WTC11 (cell line): Measurements from ENCODE around the gene ADPRS.

Source experiments
- CBFB ChIP-seq: sonication (generic); formaldehyde crosslinking; IDR thresholded peaks from 2 replicates; pipeline ENCODE4 v1.8.1; 2022; ENCODE audit warnings: mild to moderate bottlenecking, low read depth, missing genetic modification reagents
- ESRRA ChIP-seq: sonication (generic); formaldehyde crosslinking; IDR thresholded peaks from 2 replicates; pipeline ENCODE4 v1.8.1; 2022; ENCODE audit warnings: mild to moderate bottlenecking, missing genetic modification reagents, borderline replicate concordance
- KAT7 ChIP-seq: sonication (generic); formaldehyde crosslinking; IDR thresholded peaks from 2 replicates; pipeline ENCODE4 v1.8.1; 2023; ENCODE audit warnings: missing genetic modification reagents, mild to moderate bottlenecking, borderline replicate concordance
- NFE2L1 ChIP-seq: sonication (generic); formaldehyde crosslinking; IDR thresholded peaks from 2 replicates; pipeline ENCODE4 v1.8.1; 2023; ENCODE audit warnings: missing genetic modification reagents
- NR2C2 ChIP-seq: sonication (generic); formaldehyde crosslinking; IDR thresholded peaks from 2 replicates; pipeline ENCODE4 v1.8.0; 2022; ENCODE audit warnings: mild to moderate bottlenecking, missing genetic modification reagents
- SMAD3 ChIP-seq: sonication (generic); formaldehyde crosslinking; IDR thresholded peaks from 2 replicates; pipeline ENCODE4 v1.8.0; 2022; ENCODE audit warnings: missing genetic modification reagents, mild to moderate bottlenecking, borderline replicate concordance
- SP1 ChIP-seq: sonication (generic); formaldehyde crosslinking; conservative IDR thresholded peaks from 2 replicates; pipeline ENCODE4 v1.8.1; 2022; ENCODE audit warnings: missing genetic modification reagents
- ZNF138 ChIP-seq: sonication (generic); formaldehyde crosslinking; conservative IDR thresholded peaks from 2 replicates; pipeline ENCODE4 v1.8.1; 2022; ENCODE audit warnings: mild to moderate bottlenecking, moderate library complexity, missing genetic modification reagents
- TF ChIP-seq, protein P1 (sequence below): fragments of 200-600 bp; IDR thresholded peaks from 2 replicates; pipeline ENCODE4 v1.8.0; 2022; ENCODE audit warnings: antibody characterized with exemption
- TF ChIP-seq, protein P2 (sequence below): sonication (generic); formaldehyde crosslinking; IDR thresholded peaks from 2 replicates; pipeline ENCODE4 v1.8.0; 2022; ENCODE audit warnings: mild to moderate bottlenecking, missing genetic modification reagents
- TF ChIP-seq, protein P3 (sequence below): sonication (generic); formaldehyde crosslinking; IDR thresholded peaks from 2 replicates; pipeline ENCODE4 v1.8.1; 2022; ENCODE audit warnings: low read depth, mild to moderate bottlenecking, moderate library complexity, missing genetic modification reagents, borderline replicate concordance
- TF ChIP-seq, protein P4 (sequence below): sonication (generic); formaldehyde crosslinking; conservative IDR thresholded peaks from 2 replicates; pipeline ENCODE4 v1.8.1; 2022; ENCODE audit warnings: mild to moderate bottlenecking, missing genetic modification reagents
- TF ChIP-seq, protein P5 (sequence below): sonication (generic); formaldehyde crosslinking; IDR thresholded peaks from 2 replicates; pipeline ENCODE4 v1.8.1; 2023; ENCODE audit warnings: mild to moderate bottlenecking, missing genetic modification reagents
- TF ChIP-seq, protein P6 (sequence below): fragments of 250-450 bp; sonication (Bioruptor Pico); IDR thresholded peaks from 2 replicates; pipeline ENCODE4 v2.1.2; 2022; ENCODE audit warnings: mild to moderate bottlenecking, moderate library complexity

DNA sequence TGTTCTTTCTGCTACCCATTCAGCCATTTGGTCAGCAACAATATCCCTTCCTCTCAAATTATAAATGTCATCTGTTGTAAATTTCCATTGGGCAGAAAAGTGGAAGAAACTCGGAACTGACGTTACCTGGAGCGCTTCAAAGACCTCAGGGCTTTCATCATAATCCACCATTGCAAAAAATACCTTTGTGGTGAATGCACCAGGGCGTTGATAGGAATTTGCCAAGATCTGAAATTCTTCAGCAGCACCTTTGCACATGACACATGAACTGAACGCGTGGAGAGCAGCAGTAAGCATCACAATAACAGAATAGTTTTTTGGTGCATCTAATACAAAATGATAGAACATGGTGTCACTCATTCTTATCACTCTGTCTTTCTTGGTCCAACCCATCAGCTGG lies 7.9 kb upstream of the ADPRS start:
- TF ChIP-seq, protein P1, sequence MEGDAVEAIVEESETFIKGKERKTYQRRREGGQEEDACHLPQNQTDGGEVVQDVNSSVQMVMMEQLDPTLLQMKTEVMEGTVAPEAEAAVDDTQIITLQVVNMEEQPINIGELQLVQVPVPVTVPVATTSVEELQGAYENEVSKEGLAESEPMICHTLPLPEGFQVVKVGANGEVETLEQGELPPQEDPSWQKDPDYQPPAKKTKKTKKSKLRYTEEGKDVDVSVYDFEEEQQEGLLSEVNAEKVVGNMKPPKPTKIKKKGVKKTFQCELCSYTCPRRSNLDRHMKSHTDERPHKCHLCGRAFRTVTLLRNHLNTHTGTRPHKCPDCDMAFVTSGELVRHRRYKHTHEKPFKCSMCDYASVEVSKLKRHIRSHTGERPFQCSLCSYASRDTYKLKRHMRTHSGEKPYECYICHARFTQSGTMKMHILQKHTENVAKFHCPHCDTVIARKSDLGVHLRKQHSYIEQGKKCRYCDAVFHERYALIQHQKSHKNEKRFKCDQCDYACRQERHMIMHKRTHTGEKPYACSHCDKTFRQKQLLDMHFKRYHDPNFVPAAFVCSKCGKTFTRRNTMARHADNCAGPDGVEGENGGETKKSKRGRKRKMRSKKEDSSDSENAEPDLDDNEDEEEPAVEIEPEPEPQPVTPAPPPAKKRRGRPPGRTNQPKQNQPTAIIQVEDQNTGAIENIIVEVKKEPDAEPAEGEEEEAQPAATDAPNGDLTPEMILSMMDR, result no peak
- TF ChIP-seq, protein P2, sequence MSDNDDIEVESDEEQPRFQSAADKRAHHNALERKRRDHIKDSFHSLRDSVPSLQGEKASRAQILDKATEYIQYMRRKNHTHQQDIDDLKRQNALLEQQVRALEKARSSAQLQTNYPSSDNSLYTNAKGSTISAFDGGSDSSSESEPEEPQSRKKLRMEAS (CRISPR knock-in tag), result no peak
- TF ChIP-seq NR2C2 (CRISPR knock-in tag), result no peak
- TF ChIP-seq KAT7 (CRISPR knock-in tag), result no peak
- TF ChIP-seq, protein P3, sequence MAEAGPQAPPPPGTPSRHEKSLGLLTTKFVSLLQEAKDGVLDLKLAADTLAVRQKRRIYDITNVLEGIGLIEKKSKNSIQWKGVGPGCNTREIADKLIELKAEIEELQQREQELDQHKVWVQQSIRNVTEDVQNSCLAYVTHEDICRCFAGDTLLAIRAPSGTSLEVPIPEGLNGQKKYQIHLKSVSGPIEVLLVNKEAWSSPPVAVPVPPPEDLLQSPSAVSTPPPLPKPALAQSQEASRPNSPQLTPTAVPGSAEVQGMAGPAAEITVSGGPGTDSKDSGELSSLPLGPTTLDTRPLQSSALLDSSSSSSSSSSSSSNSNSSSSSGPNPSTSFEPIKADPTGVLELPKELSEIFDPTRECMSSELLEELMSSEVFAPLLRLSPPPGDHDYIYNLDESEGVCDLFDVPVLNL (CRISPR knock-in tag), result no peak
- TF ChIP-seq ESRRA, result no peak
- TF ChIP-seq, protein P4, sequence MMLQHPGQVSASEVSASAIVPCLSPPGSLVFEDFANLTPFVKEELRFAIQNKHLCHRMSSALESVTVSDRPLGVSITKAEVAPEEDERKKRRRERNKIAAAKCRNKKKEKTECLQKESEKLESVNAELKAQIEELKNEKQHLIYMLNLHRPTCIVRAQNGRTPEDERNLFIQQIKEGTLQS, result no peak
- TF ChIP-seq CBFB (CRISPR knock-in tag), result no peak
- TF ChIP-seq, protein P5, sequence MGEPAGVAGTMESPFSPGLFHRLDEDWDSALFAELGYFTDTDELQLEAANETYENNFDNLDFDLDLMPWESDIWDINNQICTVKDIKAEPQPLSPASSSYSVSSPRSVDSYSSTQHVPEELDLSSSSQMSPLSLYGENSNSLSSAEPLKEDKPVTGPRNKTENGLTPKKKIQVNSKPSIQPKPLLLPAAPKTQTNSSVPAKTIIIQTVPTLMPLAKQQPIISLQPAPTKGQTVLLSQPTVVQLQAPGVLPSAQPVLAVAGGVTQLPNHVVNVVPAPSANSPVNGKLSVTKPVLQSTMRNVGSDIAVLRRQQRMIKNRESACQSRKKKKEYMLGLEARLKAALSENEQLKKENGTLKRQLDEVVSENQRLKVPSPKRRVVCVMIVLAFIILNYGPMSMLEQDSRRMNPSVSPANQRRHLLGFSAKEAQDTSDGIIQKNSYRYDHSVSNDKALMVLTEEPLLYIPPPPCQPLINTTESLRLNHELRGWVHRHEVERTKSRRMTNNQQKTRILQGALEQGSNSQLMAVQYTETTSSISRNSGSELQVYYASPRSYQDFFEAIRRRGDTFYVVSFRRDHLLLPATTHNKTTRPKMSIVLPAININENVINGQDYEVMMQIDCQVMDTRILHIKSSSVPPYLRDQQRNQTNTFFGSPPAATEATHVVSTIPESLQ (CRISPR knock-in tag), result no peak
- TF ChIP-seq SP1, result no peak
- no peak for TF ChIP-seq SMAD3
- no peak for TF ChIP-seq NFE2L1 (CRISPR knock-in tag)
- no peak for TF ChIP-seq ZNF138 (CRISPR knock-in tag)
- TF ChIP-seq, protein P6, sequence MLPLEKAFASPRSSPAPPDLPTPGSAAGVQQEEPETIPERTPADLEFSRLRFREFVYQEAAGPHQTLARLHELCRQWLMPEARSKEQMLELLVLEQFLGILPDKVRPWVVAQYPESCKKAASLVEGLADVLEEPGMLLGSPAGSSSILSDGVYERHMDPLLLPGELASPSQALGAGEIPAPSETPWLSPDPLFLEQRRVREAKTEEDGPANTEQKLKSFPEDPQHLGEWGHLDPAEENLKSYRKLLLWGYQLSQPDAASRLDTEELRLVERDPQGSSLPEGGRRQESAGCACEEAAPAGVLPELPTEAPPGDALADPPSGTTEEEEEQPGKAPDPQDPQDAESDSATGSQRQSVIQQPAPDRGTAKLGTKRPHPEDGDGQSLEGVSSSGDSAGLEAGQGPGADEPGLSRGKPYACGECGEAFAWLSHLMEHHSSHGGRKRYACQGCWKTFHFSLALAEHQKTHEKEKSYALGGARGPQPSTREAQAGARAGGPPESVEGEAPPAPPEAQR (CRISPR knock-in tag), result no peak
